Hippocampal formation (tissue), 2 donors: ENCODE results near the gene TBCK.
"Not testable (repeated sequence)": the region's sequence is repeated elsewhere in the genome, so short reads cannot be mapped to it uniquely, and the experiment has no call there.

ENCODE experiments used
- DNase-seq, 2 donors: peaks; one replicate each; lab custom pipeline; 2025; lab: John Stamatoyannopoulos, UW

TBCK gene

DNA sequence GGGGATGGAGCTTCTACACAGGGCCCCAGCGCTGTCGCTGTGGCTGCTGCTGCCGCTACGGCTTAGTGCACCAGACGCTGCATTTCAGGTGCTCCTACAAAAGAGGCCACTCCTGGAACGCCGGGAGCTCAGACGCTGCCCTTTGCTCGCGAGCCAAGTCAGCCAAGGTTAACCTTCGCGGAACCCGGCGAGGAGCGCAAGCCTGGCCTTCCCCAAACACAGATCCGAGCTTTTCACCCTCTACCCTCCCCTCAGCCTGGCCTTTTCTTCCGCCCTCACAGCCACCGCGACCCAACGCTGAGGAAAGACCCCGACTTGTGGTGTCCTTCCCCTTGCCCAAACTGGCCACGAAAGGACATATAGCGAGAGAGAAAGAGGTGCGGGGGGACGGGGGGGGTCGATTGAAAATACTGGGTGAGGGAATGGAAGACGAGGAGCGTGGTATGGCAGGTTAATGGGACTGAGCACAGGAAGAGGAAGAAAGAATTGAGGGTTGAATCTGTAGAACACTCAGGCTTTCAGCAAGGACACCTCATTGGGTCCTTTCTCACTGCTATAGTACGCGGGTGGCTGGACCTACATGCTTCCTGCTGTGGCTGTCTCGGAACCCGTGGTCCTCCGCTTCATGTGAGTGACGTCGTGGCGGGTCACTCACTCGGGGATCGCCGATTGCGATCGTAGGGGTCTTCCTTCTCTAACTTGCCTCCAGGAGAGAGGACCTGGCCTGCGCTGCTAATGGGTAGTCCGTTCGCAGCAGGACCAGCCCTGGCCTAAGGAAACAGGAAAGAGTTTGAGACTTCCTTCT, at the start of gene TBCK, which contains the start of gene AIMP1:
TSS of gene TBCK (minus strand) at position 242 of the 805 bp plus-strand sequence. CDS start 7,249 bp downstream, outside the sequence.
TSS of gene AIMP1 (plus strand) at position 583 of the 805 bp plus-strand sequence. CDS start 8,460 bp downstream, outside the sequence.
- peak; percentile 88 to 89 for DNase-seq

DNA sequence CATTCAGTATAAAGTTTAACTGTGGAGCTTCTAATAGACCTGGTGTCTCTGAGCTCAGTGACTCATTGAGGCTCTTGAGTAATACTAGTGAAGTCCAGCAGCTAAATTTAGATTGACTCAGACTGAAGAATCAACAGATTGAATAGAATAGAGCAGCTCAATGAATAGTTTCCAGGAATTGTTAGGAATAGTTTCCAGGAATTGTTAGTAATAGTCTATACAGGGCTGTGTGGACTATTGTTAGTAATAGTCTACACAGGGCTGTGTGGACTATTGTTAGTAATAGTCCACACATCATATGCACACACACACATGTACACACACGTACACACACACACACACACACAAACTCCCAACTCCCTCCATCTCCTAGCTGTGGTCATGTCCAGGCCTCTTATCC, 49.6 kb upstream of the TBCK start:
- DNase-seq = no peak

DNA sequence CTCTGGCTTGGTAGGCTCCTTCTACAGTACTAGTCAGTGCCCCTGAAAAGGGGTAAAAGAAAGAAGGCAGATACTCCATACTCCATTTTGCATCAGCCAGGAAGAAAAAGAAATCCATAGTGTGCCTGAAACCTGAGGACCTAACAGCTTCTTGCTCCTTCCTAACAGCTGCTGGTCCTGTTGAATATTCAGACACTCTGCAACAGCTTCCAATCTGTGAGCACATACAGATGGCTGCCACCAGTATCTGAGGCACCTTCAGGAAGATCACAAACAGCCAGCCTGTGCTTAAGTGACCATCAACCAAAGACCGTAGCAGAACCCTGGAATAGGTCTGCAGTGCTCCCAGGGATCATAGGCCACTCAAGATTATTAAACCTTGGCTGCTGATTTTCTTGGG, 48.3 kb upstream of the TBCK start:
- DNase-seq = no peak

DNA sequence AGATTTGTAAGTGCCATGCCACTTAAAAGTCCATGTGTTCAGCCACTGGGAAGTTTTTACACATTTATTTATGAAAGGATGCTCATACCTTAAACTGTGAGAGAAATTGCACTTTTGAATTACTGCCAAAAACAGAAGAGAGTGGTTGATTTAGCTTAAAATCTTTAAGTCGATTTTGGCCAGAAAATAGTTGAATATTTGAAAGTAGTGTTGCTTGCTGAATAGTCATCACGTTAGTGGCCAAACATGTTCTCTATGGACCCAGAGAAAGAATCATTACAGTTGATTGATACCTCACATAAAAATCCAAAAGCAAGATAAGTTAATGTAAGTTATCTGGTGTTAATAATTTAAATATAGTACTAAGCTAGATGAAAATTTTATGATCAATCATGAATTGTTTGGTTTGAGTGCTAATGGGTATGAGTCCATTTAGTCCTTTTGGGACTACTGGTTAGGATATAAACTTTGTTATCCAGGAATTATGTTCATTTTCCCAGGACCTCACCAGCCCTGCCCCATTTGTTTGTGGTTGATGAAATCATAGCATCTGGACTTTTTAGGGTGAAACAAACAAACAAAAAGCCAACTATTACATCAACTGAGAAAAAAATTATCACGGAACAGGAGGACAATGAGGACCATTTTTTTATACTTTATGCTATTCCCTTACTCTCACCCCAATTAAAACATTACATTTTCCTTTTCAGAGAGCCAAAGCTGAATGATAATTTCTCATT, 46.2 kb upstream of the TBCK start:
- DNase-seq = no peak

DNA sequence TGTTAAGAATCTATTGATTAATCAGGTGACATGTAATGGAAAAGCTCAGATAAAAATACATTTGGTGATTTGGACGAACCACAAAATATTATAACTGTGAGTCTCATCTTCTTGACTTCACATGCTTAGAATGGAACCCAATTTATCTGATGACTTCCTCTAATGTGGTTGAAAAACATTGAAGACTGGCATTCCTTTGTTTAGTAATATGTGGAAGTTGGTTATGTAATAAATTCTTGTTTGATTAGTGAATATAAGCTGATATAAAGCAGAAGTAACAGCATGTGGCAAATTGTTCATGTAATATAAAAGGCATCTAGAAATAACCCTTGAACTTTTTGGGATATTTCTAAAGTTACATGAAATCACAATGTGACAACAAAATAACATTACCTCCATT, 42.9 kb upstream of the TBCK start:
- no peak for DNase-seq

DNA sequence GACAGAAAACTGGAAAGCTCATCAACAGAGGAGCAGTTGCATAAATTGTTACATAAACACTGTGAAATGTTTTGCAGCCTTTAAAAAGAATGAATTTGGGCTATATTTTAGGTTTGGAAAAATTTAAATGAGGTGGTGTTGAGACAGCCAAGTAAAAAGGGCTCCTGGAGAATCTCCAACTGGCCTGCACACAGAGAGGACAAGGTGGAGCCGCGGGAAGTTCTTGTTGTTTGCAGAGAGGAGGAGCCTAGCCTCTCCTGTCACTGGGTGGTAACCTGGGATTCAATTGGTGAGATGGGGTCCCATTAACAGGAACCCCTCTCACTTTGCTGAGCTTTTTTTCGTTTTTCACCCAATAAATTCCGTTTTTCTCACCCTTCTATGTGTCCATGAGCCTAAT, 39.2 kb upstream of the TBCK start:
- no peak for DNase-seq

DNA sequence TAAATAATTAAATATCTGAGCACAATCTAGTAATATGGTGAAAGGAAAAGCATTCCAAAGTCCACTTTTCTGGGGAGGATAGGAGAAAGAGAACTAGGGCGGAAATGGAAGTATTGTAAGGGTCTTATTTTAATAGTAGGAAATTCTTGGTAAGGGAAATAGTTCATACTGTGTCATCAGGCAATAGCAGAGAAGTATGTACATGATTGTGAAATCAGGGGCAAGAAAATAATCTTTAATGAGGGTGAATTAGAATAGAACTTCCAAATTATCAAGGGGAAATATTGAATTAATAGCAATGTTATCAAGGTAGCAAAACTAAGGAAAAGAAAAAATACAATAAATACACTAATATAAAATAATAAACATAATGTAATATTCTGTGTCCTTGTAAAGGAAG, 37.8 kb upstream of the TBCK start:
- no peak for DNase-seq

DNA sequence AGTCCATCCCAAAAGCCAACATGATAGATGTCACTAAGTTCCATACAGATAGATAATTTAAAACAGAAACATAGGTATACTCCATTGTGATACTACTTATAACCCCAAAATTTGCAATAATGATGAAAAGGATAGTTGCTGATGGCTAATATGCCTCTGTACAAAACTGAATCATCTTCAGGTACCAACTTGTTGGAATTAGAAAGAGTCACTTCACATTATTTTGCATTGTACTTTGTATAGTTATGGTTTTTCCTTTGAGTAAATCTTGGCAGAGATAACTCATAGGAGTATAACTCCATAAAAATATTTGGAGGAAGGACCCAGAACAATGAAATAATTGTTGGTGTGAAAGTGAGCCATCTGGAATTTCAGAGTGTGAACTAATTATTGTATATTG, 35.0 kb upstream of the TBCK start:
- no peak for DNase-seq

DNA sequence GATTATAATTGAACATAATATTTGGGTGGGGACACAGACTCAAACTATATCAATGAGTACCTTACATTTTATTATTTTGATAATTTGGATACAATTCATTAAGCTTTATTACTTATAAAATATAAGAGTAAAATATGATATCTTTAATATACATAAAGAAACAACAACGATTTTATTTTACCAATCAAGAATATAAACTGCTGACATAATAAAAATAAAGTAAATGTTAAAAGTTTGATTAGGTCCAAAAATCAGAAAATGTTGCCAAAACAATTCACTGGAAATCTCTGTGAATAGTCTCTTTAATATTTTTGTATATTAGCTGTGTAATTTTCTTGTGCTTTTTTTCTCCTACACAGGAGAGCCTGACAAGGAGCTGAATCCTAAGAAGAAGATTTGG, 31.2 kb upstream of the TBCK start:
- DNase-seq = no peak

DNA sequence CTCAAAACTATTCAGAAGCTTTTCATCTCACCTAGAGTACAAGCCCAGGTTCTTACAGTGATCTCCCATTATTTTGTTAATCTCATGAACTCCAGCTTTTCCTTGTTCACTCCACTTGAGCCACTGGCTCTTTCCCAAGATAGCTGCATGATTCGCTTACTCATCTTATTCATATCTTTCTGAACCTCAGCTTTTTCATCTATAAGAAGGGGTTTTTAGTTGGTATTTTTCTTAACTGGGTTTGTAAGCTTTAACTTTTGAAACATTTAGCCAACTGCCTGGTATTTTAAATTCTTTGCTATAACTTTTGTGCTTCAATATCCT, 28.6 kb upstream of the TBCK start:
- DNase-seq = no peak

DNA sequence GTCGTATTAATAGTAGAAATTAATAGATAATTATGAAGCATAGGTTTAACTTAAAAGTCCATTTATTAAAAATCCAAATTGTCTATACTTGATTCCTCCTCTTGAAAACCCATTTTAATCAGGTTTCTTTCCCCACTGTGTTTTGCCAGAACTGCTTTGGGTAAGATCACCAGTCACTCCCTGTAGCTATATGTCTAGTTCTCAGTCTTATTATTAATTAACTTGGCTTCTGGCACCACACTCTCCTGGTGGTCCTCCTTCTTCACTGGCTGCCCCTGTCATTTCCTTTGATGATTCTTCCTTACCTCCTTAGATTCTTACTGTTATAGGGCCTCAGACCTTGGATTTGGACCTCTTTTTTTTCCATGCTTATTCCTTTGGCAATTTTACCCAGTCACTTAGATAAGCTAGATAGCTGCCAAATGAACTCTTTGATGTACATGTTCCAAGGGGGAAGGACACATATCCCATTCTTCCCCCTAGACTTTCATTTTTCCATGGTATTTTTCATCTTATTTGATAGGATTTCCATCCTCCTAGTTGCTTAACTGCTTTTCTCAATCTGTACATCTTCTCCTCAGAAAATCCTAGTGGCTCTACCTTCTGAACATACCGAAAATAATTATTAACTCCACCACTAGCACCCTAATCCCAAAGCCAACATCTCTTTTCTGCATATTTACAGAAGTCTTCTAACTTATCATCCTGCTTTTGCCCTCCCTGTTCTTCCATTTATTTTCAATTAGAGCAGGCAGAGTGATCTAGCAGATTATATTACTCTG, 28.0 kb upstream of the TBCK start:
- DNase-seq = no peak

DNA sequence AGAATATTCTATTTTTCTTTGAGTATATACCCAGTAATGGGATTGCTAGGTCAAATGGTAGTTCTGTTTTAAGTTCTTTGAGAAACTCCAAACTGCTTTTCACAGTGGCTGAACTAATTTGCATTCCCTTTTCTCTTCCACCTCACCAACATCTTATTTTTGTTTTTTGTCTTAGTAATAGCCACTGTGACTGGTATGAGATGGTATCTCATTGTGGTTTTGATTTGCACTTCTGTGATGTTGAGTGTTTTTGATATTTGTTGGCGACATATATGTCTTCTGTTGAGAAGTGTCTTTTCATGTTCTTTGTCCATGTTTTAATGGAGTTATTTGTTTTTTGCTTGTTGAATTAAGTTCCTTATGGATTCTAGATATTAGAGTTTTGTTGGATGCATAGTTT, 24.8 kb upstream of the TBCK start:
- no peak for DNase-seq

DNA sequence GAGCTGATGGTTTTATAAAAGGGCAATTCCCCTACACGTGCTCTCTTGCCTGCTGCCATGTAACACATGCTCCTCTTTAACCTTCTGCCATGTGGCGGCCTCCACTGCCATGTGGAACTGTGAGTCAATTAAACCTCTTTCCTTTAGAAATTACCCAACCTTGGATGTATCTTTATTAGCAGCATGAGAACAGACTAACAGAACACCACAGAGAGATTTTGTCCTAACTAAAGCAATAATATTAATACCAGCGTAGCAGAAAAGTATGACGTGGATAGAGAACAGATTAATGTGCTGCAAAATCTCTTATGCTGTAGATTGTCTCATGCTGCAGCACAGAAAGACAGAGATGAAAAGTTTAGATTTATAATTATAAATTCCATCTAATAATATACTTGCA, 23.4 kb upstream of the TBCK start:
- DNase-seq = no peak

DNA sequence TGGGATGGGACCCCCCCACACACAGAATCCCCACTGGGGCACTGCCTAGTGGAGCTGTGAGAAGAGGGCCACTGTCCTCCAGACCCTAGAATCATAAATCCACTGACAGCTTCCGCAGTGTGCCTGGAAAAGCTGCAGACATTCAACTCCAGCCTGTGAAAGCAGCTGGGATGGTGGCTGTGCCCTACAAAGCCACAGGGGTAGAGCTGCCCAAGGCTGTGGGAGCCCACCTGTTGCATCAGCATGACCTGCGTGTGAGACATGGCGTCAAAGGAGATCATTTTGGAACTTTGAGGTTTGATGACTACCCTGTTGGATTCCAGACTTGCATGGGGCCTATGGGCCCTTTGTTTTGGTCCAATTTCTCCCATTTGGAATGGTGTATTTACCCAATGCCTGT, 22.7 kb upstream of the TBCK start:
- no peak for DNase-seq

DNA sequence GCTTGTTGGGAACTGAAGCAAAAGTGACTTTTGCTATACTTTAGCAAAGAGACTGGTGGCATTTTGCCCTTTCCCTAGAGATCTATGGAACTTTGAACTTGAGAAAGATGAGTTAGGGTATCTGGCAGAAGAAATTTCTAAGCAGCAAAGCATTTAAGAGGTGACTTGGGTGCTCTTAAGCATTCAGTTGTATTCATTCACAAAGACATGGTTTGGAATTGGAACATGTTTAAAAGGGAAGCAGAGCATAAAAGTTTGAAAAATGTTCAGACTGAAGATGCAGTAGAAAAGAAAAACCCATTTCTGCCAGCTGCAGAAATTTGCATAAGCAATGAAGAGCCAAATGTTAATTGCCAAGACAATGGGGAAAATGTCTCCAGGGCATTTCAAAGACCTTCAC, 21.9 kb upstream of the TBCK start:
- DNase-seq = no peak

DNA sequence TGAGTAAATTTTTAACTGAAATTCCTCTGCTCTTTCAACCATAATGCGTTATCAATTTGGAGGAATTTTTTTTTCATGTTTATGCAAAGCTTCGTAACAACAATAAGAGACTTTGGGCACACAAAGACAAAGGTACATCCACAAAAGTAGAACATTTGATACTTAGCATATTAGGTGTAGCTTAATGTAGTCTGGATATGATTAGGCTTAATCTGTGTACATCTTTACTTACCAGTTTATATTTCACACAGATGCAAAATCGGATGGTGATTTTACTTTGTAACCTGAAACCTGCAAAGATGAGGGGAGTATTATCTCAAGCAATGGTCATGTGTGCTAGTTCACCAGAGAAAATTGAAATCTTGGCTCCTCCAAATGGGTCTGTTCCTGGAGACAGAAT, 20.6 kb upstream of the TBCK start:
- DNase-seq = no peak

DNA sequence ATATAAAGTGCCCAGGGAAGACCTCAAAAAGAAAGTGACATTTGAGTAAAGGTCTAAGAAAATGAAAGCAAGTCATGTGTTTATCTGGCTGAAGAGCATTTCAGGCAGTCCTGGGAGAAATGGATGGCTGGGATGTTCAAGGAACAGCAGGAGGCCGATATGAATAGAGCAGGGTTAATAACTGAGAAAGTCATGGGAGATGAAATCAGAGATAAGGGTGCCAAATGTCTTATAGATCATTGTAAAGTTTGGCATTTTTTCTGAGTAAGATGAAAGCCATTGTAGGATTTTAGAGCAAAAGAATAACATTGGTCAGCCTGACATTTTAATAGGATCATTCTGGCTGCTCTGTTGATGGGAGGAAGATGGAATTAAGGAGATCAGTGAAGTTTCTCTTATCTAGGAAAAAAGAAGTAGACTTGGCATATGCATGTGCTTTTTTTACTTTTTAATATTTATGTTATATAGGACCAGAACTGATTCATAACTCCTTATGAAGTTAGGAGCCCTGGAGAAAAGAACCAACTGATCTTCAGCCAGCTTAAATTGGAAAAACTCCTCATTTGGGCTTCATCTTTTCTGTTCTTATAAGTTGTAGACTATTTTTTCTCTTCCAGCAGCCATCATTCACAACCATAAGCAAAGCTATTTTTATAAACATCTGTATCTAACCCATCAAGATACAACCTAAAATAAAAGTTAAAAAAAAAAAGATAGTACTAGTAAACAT, 18.9 kb upstream of the TBCK start:
- no peak for DNase-seq

DNA sequence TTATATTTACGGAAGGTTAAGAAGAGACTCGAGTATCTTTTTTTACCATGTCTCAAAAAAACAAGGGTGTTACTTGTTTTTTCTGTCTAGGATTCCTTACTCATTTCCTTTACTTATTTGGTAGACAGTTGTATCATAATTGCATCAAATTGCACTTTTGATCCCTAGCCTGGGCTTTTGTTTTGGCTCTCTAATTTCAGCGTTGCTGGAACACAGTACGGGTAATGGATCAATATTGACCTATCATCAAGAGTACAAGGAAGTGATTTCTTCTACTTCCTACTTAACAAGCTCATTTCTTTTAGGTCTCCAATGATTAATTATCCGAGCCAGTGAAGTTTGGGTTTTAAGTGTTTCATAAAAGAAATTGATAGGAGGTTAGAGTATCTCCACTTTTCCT, 17.2 kb upstream of the TBCK start:
- DNase-seq = no peak

DNA sequence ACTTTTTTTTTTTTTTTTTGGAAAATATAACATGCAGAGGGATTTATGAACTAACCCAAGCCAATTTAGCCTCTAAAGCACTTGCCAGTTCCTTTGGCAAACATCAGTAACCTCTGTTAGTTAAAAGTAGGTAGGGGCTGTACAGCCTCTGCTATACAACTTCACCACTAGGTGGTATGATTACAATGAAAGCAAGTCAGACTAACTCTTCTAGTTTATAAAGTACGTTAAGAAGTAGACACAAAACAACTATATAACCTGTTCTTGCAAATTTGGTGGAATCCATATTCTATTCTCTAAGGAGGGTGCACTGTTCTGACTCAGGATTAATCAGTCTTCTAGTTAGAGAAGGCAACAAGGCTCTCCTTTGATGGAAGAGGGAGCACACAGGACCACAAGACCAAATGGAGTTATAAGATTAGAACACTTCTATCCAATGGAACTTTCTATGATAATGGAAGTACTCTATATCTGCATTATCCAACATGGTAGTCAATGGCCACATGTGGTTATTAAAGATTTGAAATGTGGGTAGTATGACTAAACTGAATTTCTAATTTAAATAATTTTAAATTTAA, 13.1 kb upstream of the TBCK start:
- DNase-seq = peak in 1 of 2 donors; percentile 4

DNA sequence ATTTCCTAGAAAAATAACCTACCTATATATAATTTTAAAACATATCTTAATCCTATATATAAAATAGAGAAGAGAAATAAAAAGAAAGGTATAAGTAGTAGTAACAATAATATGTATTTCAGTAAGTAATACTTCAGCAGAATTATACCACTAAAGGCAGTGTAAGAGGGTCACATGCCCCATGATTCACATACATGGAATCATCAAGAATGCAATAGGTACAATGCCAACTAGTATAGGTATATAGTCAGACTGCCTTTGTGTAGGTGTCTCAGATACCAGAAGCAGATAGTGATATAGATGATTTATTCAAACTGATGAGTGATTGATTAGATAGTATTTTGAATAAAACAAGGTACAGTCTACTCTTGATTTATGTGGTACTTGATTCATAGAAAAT, 9.8 kb upstream of the TBCK start:
- DNase-seq = no peak

DNA sequence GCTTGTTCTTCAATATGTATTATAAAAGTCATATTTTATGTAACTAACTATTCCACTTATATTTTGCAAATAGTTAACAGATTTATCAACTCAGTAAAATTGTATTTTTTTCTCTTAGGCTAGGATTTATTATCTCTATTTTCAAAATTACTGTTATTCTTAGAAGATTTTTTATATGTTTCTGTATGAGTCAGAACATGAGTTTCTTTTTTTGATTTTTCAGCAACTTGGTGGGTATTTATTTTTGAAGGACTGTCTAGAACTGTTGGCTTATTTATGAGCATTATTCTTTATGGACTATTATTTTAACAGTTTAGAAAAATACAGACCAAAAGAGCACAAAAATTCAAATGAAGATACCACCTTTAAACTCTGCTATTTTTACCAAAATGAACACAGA, 7.1 kb upstream of the TBCK start:
- DNase-seq = no peak

DNA sequence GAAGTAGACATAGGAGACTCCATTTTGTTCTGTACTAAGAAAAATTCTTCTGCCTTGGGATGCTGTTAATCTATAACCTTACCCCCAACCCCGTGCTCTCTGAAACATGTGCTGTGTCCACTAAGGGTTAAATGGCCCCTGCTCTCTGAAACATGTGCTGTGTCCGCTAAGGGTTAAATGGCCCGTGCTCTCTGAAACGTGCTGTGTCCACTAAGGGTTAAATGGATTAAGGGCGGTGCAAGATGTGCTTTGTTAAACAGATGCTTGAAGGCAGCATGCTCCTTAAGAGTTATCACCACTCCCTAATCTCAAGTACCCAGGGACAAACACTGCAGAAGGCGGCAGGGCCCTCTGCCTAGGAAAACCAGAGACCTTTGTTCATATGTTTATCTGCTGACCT, 5.8 kb upstream of the TBCK start:
- not testable (repeated sequence) for DNase-seq
